Measurements from ENCODE around the gene PDZRN4. TPM values are rescaled to one million over a fixed set of nuclear protein-coding genes. Genes with fewer than 3 reads are reported as not detected.
A peak's percentile ranks its signal among the peaks of the same experiment; 100 is the strongest.

The PDZRN4 gene
- total RNA-seq (under 1 TPM; 0.55 to 0.58 TPM), polyA plus RNA-seq (ENCODE audit: insufficient read length in 6 of 6) (under 1 TPM; 0.11 to 0.76 (median 0.30) TPM)
- long read RNA-seq, donor 1 = 0 reads
- long read RNA-seq, donor 2 = 0 reads
- long read RNA-seq, donor 3 = 0 reads
- long read RNA-seq, donor 4 = 0 reads
- long read RNA-seq, donor 5 = 0 reads
- long read RNA-seq, donor 6 = 0 reads
- long read RNA-seq, donor 7 = 0 reads
- long read RNA-seq, donor 8 = 0 reads
- long read RNA-seq, donor 9 = 0 reads
- long read RNA-seq, donor 10 = 0 reads
- long read RNA-seq, donor 11, partial matches to known transcripts = 0 of 1 reads
- long read RNA-seq, donor 11, other reads (novel, unspliced or antisense) = 0 of 1 reads
- long read RNA-seq, donor 12 = 0 reads

GRCh38 chr12:41188058-41188840 lies at the start of gene PDZRN4:
Gene PDZRN4 (plus strand): TSS chr12:41188320.
- H3K4me1 ChIP-seq = peaks cover 0 to 19% of the 10 kb centered on the region in 2 donors
- no peaks in the 10 kb centered on the region for H3K9me3 ChIP-seq
- DNase-seq = peak in 2 of 4 donors; percentile 28 to 76
- ATAC-seq = peak; percentile 76
- H3K27ac ChIP-seq = no peak within 1 kb of the TSS
- H3K36me3 ChIP-seq = no peaks in the 10 kb centered on the region
- peaks cover 45 to 58% of the 10 kb centered on the region in 2 donors for H3K27me3 ChIP-seq
- peak within 1 kb of the TSS in 1 of 2 donors; percentile 11 for H3K4me3 ChIP-seq
- no peak for TF ChIP-seq CTCF (IDR thresholded peaks at IDR 0.05)
- intact Hi-C loops (cut with DNase I) = no loop called here

- ATAC-seq = no peak
- intact Hi-C loops (cut with DNase I) = no loop called here
- TF ChIP-seq CTCF (IDR thresholded peaks at IDR 0.05) = no peak
Observed at GRCh38 chr12:41140117-41140516, 48.0 kb upstream of the PDZRN4 start.

GRCh38 chr12:41141104-41141503 lies 47.0 kb upstream of the PDZRN4 start:
- Histone ChIP-seq H3K9me3 (no peaks in the 10 kb centered on the region), H3K27me3 (no peaks in the 10 kb centered on the region), H3K4me1 (no peaks in the 10 kb centered on the region), H3K27ac (no peak overlapping the region), H3K36me3 (no peaks in the 10 kb centered on the region), H3K4me3 (no peak overlapping the region)
- DNase-seq (no peak), ATAC-seq (no peak)
- TF ChIP-seq CTCF (IDR thresholded peaks at IDR 0.05) = no peak
- intact Hi-C loops (cut with DNase I) = no loop called here

More at GRCh38 chr12:41140117-41140516, 48.0 kb upstream of the PDZRN4 start:
- H3K9me3 ChIP-seq = no peaks in the 10 kb centered on the region
- no peak overlapping the region for H3K4me3 ChIP-seq
- no peaks in the 10 kb centered on the region for H3K4me1 ChIP-seq
- no peaks in the 10 kb centered on the region for H3K27me3 ChIP-seq
- H3K36me3 ChIP-seq = no peaks in the 10 kb centered on the region
- H3K27ac ChIP-seq = no peak overlapping the region
- DNase-seq = no peak

GRCh38 chr12:41142376-41142775 lies 45.7 kb upstream of the PDZRN4 start:
- Histone ChIP-seq H3K9me3 (no peaks in the 10 kb centered on the region), H3K27ac (no peak overlapping the region), H3K36me3 (no peaks in the 10 kb centered on the region), H3K4me3 (no peak overlapping the region), H3K27me3 (no peaks in the 10 kb centered on the region), H3K4me1 (no peaks in the 10 kb centered on the region)
- TF ChIP-seq CTCF (IDR thresholded peaks at IDR 0.05) = no peak
- no peak for DNase-seq
- no peak for ATAC-seq
- intact Hi-C loops (cut with DNase I) = no loop called here

- Histone ChIP-seq H3K4me3 (no peak overlapping the region), H3K9me3 (peaks cover 0 to 4% of the 10 kb centered on the region in 2 donors), H3K4me1 (no peaks in the 10 kb centered on the region), H3K36me3 (no peaks in the 10 kb centered on the region), H3K27me3 (no peaks in the 10 kb centered on the region), H3K27ac (no peak overlapping the region)
- DNase-seq (no peak), ATAC-seq (no peak)
- TF ChIP-seq CTCF (IDR thresholded peaks at IDR 0.05) = no peak
- intact Hi-C loops (cut with DNase I) = no loop called here
Observed at GRCh38 chr12:41151793-41152192, 36.3 kb upstream of the PDZRN4 start.

Measured in left lung (tissue), 14 donors.